ENCODE measurements around the gene CYP2A13.
"Not testable (repeated sequence)": the region's sequence is repeated elsewhere in the genome, so short reads cannot be mapped to it uniquely, and the experiment has no call there.

Gene CYP2A13

GRCh38 chr19:41106177-41106576 lies 17.9 kb downstream of the CYP2A13 start:
- DNase-seq (ENCODE audit: low read depth) = no peak
- TF ChIP-seq, protein P1, sequence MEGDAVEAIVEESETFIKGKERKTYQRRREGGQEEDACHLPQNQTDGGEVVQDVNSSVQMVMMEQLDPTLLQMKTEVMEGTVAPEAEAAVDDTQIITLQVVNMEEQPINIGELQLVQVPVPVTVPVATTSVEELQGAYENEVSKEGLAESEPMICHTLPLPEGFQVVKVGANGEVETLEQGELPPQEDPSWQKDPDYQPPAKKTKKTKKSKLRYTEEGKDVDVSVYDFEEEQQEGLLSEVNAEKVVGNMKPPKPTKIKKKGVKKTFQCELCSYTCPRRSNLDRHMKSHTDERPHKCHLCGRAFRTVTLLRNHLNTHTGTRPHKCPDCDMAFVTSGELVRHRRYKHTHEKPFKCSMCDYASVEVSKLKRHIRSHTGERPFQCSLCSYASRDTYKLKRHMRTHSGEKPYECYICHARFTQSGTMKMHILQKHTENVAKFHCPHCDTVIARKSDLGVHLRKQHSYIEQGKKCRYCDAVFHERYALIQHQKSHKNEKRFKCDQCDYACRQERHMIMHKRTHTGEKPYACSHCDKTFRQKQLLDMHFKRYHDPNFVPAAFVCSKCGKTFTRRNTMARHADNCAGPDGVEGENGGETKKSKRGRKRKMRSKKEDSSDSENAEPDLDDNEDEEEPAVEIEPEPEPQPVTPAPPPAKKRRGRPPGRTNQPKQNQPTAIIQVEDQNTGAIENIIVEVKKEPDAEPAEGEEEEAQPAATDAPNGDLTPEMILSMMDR (conservative IDR thresholded peaks at IDR 0.05; ENCODE audit: low read depth, low read length) = no peak
- no peak overlapping the region for H3K4me3 ChIP-seq (ENCODE audit: low read length)

DNA sequence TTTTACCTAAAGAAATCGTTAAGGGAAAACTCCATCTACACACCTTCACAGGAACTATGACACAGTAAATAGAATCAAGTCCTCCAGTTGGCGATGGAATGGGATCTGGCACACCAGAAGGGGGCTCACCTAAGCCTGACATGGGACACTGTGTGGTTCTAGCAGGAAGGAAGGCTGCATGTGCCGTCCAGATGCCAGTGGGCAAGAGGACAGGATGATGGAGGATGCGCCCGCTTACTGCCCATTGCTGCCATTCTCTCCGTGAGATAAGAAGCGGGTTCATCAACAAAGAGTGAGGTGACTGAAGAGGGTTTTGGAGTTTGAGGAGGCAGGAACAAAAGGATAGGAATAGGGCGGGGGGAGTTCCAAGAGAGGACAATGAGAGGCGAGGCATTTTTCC lies 23.0 kb downstream of the CYP2A13 start:
- TF ChIP-seq, protein P1 (conservative IDR thresholded peaks at IDR 0.05; ENCODE audit: low read depth, low read length) = no peak
- DNase-seq (ENCODE audit: low read depth) = no peak
- H3K4me3 ChIP-seq (ENCODE audit: low read length) = no peak overlapping the region

DNA sequence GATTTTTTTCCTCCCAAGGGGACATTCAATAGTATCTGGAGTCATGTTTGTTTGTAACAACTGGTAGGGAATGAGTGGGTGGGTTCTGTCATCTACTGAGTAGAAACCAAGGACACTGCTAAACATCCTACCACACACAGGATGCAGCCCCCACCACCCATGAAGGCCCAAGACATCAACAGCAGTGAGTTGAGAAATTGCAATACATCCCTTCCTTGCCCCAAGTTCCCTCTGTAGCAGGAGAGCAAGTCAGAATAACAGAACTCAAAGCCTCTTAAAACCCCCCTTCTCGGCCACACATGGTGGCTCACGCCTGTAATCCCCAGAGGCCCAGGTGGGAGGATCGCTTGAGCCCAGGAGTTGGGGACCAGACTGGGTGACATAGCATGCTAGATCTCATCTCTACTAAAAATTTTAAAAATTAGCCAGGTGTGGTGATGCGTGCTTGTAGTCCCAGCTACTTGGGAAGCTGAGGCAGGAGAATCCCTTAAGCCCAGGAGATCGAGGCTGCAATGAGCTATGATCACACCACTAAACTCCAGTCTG lies 23.6 kb downstream of the CYP2A13 start:
- H3K4me3 ChIP-seq (ENCODE audit: low read length) = no peak overlapping the region
- no peak for DNase-seq (ENCODE audit: low read depth)
- TF ChIP-seq, protein P1 (conservative IDR thresholded peaks at IDR 0.05; ENCODE audit: low read depth, low read length) = no peak

DNA sequence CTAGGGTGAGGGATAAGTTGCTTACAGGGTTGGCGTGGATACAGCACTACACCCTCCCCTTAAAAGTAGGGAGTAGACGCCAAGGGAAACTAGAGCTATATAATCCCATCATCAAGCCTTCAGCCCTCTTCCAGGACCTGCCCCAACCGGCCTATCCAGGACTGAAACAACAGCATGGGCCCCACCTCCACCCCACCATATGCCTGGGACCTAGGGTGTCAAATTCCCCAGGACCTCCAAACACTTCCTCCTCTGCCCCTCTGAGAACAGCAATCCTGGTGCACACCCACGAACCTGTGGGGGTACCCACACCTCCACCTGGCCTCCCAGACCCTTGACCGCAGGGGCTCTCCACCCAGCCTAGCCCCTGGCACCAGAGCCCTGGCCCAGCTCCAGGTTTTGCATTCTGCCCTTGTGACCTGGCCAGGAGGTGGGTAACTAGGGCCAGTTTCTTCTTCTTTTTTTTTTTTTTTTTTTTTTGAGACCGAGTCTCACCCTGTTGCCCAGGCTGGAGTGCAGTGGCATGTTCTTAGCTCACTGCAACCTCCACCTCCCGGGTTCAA lies 24.6 kb downstream of the CYP2A13 start:
- no peak for DNase-seq (ENCODE audit: low read depth)
- TF ChIP-seq, protein P1 (conservative IDR thresholded peaks at IDR 0.05; ENCODE audit: low read depth, low read length) = no peak
- no peak overlapping the region for H3K4me3 ChIP-seq (ENCODE audit: low read length)

- TF ChIP-seq, protein P1 (conservative IDR thresholded peaks at IDR 0.05; ENCODE audit: low read depth, low read length) = no peak
- DNase-seq (ENCODE audit: low read depth) = no peak
- H3K4me3 ChIP-seq (ENCODE audit: low read length) = no peak within 1 kb of the TSS
Observed at GRCh38 chr19:41114132-41114531, 25.9 kb downstream of the CYP2A13 start, which contains the start of gene CYP2F1. Gene CYP2F1 (plus strand): TSS chr19:41114432. CDS start chr19:41116189, 1,757 bp downstream.

DNA sequence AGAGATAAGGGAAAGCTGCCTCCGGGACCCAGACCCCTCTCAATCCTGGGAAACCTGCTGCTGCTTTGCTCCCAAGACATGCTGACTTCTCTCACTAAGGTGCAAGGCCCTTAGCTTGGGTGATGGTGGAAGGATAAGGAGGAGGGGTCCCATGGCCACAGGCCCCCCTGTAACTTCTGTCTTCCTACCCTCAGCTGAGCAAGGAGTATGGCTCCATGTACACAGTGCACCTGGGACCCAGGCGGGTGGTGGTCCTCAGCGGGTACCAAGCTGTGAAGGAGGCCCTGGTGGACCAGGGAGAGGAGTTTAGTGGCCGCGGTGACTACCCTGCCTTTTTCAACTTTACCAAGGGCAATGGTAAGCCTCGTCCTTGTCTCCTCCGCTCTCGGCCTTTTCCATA lies 28.0 kb downstream of the CYP2A13 start:
- TF ChIP-seq, protein P1 (conservative IDR thresholded peaks at IDR 0.05; ENCODE audit: low read depth, low read length) = no peak
- DNase-seq (ENCODE audit: low read depth) = no peak
- no peak overlapping the region for H3K4me3 ChIP-seq (ENCODE audit: low read length)

- not testable (repeated sequence) for H3K4me3 ChIP-seq (ENCODE audit: low read length); DNase-seq (ENCODE audit: low read depth)
Observed at GRCh38 chr19:41120929-41121911, 33.0 kb downstream of the CYP2A13 start.

DNA sequence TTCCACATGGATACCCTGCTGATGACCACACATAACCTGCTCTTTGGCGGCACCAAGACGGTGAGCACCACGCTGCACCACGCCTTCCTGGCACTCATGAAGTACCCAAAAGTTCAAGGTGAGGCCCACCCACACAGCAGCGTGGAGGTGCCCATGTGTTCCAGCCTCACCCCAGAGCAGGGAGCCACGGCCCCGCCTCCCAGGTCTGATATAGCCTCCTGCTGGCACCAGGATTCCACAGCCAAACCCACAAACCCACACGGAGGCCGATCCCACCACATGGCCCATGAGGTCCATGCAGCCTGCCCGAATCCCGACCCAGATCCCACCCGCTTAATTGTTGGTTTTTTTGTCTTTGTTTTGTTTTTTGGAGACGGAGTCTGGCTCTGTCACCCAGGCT lies 34.6 kb downstream of the CYP2A13 start:
- DNase-seq (ENCODE audit: low read depth); H3K4me3 ChIP-seq (ENCODE audit: low read length): not testable (repeated sequence)

All from retinal pigment epithelial cell (primary cell).